ENCODE data around the gene SMAD5.

SMAD5 gene

DNA sequence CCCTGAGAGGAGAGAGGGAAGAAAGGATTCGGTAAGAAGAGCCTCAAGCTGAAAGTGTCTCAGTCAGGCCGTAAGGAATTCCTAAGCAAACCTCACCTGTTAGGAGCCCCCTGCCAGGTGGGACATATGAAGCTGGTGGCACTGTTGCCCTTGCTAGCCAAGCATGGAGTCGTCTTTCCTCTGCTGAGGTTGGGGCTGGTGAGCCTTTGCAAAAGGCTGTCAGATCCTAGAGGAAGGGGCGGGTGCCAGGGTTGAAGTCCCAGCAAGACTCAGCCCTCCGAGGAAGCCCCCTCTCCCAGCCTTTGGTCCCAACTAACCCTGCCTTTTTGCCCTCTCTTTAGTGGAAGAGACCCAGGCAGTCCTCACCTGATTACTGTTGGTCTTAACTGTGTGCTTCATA is 65.8 kb downstream of the SMAD5 start:
- DNase-seq = no peak

DNA sequence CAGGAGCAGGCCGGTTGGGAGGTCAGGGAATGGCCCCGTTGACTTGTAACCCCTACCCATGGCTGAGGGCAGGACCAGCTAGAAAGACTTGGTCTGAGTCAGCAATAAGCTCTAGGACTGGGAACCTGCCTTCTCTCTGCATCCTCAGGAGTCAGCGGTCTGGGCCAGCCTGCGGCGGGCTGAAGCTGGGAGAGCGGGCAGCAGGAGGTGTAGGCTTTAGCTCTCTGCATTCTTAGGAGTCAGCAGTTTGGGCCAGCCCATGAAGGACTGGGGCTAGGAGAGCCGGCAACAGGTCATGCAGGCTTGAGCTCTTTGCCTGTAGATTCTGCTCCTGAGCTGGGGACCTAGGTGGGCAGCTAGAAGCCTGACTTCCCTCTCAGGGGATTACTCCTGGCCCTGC is 66.8 kb downstream of the SMAD5 start:
- DNase-seq = no peak

- DNase-seq = no peak
Observed at GRCh38 chr5:136200130-136200529, 67.5 kb downstream of the SMAD5 start.

- DNase-seq = no peak
Observed at GRCh38 chr5:136200761-136201160, 68.1 kb downstream of the SMAD5 start.

GRCh38 chr5:136201870-136202269 is 69.2 kb downstream of the SMAD5 start:
- no peak for DNase-seq

DNA sequence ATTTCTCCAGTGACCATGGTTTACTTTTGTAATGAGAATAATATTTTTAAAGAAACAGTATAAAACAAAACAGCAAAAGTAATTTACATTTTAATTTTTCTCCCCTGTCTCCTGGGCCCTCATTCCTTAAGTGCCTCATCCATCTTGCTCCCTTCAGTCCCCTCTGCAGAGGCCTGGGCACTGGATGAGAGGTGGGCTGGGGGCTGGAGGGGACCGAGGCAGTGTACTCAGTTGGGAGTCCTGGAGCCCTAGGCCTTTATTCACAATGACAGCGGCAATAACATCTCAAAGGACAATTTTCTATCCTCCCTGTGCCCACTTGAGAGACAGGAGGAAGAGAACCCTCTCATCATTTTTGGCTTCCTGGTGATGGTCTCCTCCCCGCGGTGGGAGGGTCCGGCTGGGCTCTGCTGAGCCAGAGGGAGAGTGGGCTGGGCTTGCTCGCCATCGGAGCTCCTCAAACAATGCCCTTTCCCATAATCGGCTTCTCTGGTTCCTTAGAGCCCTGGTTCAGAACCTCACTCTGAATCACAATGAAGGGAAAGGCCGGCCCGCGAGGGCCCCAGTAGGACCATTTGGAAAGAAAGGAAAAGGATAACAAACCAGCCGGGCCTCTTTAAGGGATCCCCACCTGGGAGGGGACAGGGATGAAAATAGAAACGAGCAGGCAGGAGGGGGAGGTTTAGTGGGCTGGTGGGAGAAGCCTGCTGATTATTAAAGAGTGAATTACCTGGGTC is 70.0 kb downstream of the SMAD5 start:
- no peak for DNase-seq

- DNase-seq = no peak
Observed at GRCh38 chr5:136203303-136203922, 70.8 kb downstream of the SMAD5 start.

DNA sequence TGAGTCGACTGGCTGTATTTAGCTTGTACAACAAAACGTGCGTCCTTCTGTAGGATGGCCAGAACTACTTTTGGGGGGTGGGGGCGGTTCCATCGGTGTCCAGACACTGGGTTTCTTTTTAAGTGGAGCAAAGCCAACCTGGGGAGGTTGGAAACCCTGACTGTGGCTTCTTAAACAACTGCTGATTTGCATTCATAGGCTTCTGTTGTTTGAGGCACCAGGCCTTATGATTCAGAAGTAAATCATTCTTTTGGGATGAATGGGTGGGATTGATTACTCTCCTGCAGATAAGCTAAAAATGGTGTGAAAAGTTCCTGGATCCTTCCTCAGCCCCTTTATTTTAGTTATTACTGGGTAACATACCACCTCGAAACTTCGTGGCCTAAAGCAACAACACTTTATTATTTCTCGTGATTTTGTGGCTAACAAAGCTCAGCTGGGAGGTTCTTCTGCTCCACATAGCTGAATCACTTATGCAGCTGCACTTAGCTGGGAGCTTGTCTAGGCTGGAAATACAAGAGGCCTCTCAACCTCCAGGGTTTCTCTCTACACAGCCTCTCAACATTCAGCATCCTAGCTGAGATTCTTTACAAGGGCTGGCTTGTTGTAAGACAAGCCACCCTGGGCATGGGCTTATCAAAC is 72.5 kb downstream of the SMAD5 start:
- no peak for DNase-seq

GRCh38 chr5:136205941-136206340 is 73.3 kb downstream of the SMAD5 start:
- no peak for DNase-seq

DNA sequence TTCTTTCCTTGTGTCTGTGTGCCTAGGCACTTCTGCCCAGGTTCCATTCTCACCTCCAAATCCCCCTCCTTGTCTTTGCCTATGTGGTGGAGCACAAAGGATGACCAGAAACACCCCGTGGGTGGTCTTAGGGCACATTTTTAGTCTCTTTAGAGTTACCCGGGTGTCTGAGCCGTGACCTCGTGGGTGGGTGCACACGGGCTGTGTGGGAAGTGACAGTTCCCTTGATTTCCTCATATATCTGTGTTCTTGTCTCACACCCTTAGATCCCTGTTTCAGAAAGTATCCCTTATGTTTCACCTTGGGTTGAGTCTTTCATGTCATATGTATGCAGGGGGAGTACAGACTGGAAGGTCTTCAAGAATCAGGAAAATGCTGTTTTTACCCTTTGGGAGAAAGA is 73.7 kb downstream of the SMAD5 start:
- DNase-seq = no peak

DNA sequence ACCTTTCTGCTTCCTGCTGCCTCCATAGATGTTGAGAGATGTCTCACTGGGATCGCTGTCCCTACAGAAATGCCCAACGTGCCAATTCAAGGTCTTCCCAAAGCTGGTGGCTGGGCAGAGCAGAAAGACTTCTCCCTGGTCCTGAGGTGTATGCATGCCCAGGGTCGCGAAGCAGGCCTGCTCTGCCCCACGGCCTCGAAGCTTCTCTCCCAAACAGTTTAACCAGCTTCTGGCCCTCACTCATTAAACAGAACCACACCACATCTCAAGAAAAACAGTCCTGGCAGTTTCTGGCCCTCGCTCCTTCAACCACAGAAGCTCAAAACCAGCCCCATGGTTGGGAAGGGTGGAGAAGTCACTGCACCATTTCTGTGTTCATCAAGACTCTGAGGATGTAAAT is 75.0 kb downstream of the SMAD5 start:
- no peak for DNase-seq

DNA sequence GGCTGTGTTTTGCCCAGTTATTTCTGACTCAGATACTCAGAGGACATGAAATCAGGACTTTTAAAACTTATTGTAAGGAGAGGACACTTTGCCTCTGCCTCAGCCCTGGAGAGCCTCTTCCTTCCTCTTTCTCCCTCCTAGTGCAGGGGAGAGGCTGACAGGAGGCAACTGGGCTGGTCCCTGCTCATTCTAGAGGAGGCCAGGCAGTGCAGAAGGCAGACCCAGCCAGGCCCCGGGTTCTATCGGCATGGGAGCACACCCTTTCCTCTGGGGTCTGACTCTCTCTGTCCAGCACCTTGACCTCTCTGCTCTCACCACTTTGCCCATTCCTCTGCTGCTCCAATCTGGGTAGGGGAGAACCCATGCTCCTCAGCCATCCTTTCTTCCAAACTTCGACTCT is 76.3 kb downstream of the SMAD5 start:
- no peak for DNase-seq

GRCh38 chr5:136209346-136209910 is 76.8 kb downstream of the SMAD5 start:
- no peak for DNase-seq

DNA sequence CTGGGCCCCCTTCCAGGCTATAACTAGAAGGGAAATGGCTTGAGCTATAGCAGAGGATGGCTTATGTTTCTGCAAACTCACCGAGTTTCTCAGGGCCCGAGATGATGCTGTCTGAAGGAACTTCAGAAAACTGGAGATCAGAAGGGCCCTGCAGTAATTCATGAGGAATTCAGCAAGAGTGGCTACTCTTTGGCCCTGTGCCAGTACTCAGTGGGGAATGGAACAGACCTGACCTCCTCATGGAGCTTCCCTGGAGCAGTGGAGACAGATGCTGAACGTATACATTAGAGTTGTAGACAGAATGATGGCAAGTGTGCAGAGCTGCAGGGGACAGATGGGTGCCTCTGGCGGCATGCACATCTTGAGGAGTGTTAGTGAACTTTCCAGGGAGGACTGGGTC is 77.6 kb downstream of the SMAD5 start:
- DNase-seq = peak; percentile 40 to 69

- DNase-seq = no peak
Observed at GRCh38 chr5:136211282-136212040, 78.8 kb downstream of the SMAD5 start.

GRCh38 chr5:136212252-136212721 is 79.6 kb downstream of the SMAD5 start:
- DNase-seq = peak; percentile 7 to 39

DNA sequence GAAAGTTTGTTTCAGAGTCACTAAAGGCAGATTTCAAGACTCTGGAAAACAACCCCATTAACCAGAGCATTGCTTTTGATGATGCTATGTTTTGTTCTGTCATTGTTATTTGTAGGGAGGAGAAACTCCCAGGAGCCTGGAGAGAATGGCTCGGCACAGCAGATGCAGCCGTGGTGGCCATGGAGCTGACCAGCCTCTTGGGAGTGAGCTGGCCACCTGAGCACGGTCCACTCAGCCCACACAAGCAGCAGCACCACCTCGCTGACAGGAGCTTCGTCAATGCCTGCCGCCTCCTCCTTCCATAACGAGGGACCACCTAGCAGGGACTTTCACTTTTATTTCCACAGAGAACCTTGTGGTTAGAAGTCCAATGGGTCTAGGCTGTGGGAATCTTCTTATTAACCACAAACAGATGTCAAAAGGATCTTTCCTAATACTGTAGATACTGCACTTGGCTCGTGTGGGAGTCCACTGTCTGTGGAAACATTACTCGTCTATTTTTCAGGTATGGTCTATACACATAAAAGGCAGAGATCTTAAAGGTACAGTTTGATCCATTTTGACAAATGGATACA is 81.4 kb downstream of the SMAD5 start:
- DNase-seq = no peak

GRCh38 chr5:136215812-136216211 is 83.2 kb downstream of the SMAD5 start:
- no peak for DNase-seq

- no peak for DNase-seq
Observed at GRCh38 chr5:136216230-136216629, 83.6 kb downstream of the SMAD5 start.

GRCh38 chr5:136221340-136221739 is 88.7 kb downstream of the SMAD5 start:
- DNase-seq = no peak

- no peak for DNase-seq
Observed at GRCh38 chr5:136222580-136223235, 90.1 kb downstream of the SMAD5 start.

GRCh38 chr5:136225796-136226195 is 93.2 kb downstream of the SMAD5 start:
- DNase-seq = no peak
